OCI-LY7 (cell line): ENCODE data around the gene HSDL2. TPM values are rescaled to one million over a fixed set of nuclear protein-coding genes. Genes with fewer than 3 reads are reported as not detected.
"Not testable (repeated sequence)": the region's sequence is repeated elsewhere in the genome, so short reads cannot be mapped to it uniquely, and the experiment has no call there.

Source experiments
- BruUV-seq: library from RNA; stranded (reverse); fragments of 400-500 nt; replicated peaks from 2 replicates; lab custom pipeline; 2021; lab: Mats Ljungman, UMichigan
- CTCF ChIA-PET: fragments of 300-600 bp; sonication (Branson Sonifier 250); formaldehyde crosslinking; loops from one replicate; lab custom pipeline; 2022; ENCODE audit warnings: antibody characterized with exemption; ENCODE audit not compliant: unreplicated experiment; lab: Charles Lee
- POLR2A ChIA-PET: fragments of 300-600 bp; sonication (Branson Sonifier 250); formaldehyde crosslinking; loops from one replicate; lab custom pipeline; 2022; ENCODE audit warnings: antibody characterized with exemption; lab: Charles Lee
- DNase-seq: peaks from one replicate; pipeline ENCODE4 v3.0.0-alpha.2; 2015; ENCODE audit warnings: low spot score
- H2AFZ ChIP-seq: fragments of 200-600 bp; sonication (generic), shearing (Covaris generic); 2 replicates; pipeline ENCODE4 v1.6.1; 2014; ENCODE audit warnings: mild to moderate bottlenecking, antibody characterized with exemption, low read length, moderate library complexity
- H3K27ac ChIP-seq: fragments of 200-600 bp; sonication (generic); 2 replicates; pipeline ENCODE4 v1.5.1; 2014; ENCODE audit warnings: mixed run types, low read depth, mild to moderate bottlenecking, moderate library complexity, low read length, inconsistent platforms; ENCODE audit not compliant: poor library complexity, severe bottlenecking
- H3K36me3 ChIP-seq: fragments of 200-600 bp; sonication (generic); 2 replicates; pipeline ENCODE4 v1.6.1; 2014; ENCODE audit warnings: mild to moderate bottlenecking, antibody characterized with exemption, low read length, moderate library complexity, mixed read lengths; ENCODE audit not compliant: insufficient read depth
- H3K4me1 ChIP-seq: fragments of 200-600 bp; sonication (generic); 2 replicates; pipeline ENCODE4 v1.5.1; 2014; ENCODE audit warnings: mild to moderate bottlenecking, low read length; ENCODE audit not compliant: insufficient read depth, poor library complexity, severe bottlenecking
- H3K4me2 ChIP-seq: fragments of 200-600 bp; sonication (generic); 2 replicates; pipeline ENCODE4 v1.6.1; 2014; ENCODE audit warnings: mild to moderate bottlenecking, low read length
- H3K4me3 ChIP-seq: fragments of 200-600 bp; sonication (generic); 2 replicates; pipeline ENCODE4 v1.5.1; 2014; ENCODE audit warnings: mild to moderate bottlenecking, low read depth, low read length; ENCODE audit not compliant: poor library complexity, severe bottlenecking
- H3K79me2 ChIP-seq: fragments of 200-600 bp; sonication (generic); 2 replicates; pipeline ENCODE4 v1.6.1; 2016; ENCODE audit warnings: low read depth, mild to moderate bottlenecking, low read length, moderate library complexity, mixed read lengths; ENCODE audit not compliant: insufficient read depth
- H3K9me2 ChIP-seq: fragments of 200-600 bp; sonication (generic); 2 replicates; pipeline ENCODE4 v1.6.1; 2016; ENCODE audit warnings: mild to moderate bottlenecking, low read length, mixed read lengths; ENCODE audit not compliant: insufficient read depth
- H3K9me3 ChIP-seq: fragments of 200-600 bp; sonication (generic); 2 replicates; pipeline ENCODE4 v1.6.1; 2014; ENCODE audit warnings: mild to moderate bottlenecking, mixed run types, low read length, mixed read lengths
- H4K20me1 ChIP-seq: fragments of 200-600 bp; sonication (generic); 2 replicates; pipeline ENCODE4 v1.6.1; 2014; ENCODE audit warnings: mild to moderate bottlenecking, antibody characterized with exemption, low read length, moderate library complexity, mixed read lengths; ENCODE audit not compliant: insufficient read depth
- EZH2phosphoT487 ChIP-seq: fragments of 200-600 bp; sonication (generic); IDR thresholded peaks from 2 replicates; pipeline ENCODE4 v1.6.1; 2018; ENCODE audit warnings: low read depth, borderline replicate concordance, mild to moderate bottlenecking, mixed run types, antibody characterized with exemption, low read length, moderate library complexity, mixed read lengths
- intact Hi-C: fragments of 100-400 bp; cut with micrococcal nuclease; formaldehyde crosslinking; loops from one replicate; pipeline ENCODE4 v1.10.0; 2022; ENCODE audit not compliant: unreplicated experiment
- total RNA-seq, 2 experiments: library from RNA; depleted of rRNA in 1 of 2; stranded (reverse); fragments of >200 nt in 1 of 2; shearing (Covaris generic) in 1 of 2; gene quantifications; 2 replicates each; pipeline ENCODE4 v1.2.3, GENCODE V29; 2014 to 2022
- TF ChIP-seq, protein P1 (sequence below): fragments of 200-600 bp; sonication (generic); conservative IDR thresholded peaks from 2 replicates; pipeline ENCODE4 v1.5.1; 2014; ENCODE audit warnings: mild to moderate bottlenecking, antibody characterized with exemption, low read length, moderate library complexity, mixed read lengths

HSDL2 gene
- total RNA-seq, 2 experiments from 2014 or later, result 12.7 to 16.6 TPM

GRCh38 chr9:112364761-112365160 is 15.1 kb upstream of the HSDL2 start:
- Histone ChIP-seq H3K27ac (no peak overlapping the region), H3K79me2 (no peaks in the 10 kb centered on the region), H2AFZ (no peak overlapping the region), H4K20me1 (no peaks in the 10 kb centered on the region), H3K4me3 (no peak overlapping the region), H3K4me2 (no peak overlapping the region), H3K36me3 (no peaks in the 10 kb centered on the region), H3K9me3 (0 out of 2 replicates have a peak, but pooled peaks cover 6% of the 10 kb centered on the region), H3K4me1 (no peaks in the 10 kb centered on the region), H3K9me2 (no peaks in the 10 kb centered on the region)
- no peak for TF ChIP-seq EZH2phosphoT487
- TF ChIP-seq, protein P1, sequence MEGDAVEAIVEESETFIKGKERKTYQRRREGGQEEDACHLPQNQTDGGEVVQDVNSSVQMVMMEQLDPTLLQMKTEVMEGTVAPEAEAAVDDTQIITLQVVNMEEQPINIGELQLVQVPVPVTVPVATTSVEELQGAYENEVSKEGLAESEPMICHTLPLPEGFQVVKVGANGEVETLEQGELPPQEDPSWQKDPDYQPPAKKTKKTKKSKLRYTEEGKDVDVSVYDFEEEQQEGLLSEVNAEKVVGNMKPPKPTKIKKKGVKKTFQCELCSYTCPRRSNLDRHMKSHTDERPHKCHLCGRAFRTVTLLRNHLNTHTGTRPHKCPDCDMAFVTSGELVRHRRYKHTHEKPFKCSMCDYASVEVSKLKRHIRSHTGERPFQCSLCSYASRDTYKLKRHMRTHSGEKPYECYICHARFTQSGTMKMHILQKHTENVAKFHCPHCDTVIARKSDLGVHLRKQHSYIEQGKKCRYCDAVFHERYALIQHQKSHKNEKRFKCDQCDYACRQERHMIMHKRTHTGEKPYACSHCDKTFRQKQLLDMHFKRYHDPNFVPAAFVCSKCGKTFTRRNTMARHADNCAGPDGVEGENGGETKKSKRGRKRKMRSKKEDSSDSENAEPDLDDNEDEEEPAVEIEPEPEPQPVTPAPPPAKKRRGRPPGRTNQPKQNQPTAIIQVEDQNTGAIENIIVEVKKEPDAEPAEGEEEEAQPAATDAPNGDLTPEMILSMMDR, result no peak
- ChIA-PET CTCF (no interaction called here), POLR2A (interaction anchor here (0.6 kb wide), 1 partner anchor 244 kb away, joined by 3 read pairs; no protein-coding TSS in a partner anchor)
- DNase-seq, result no peak
- intact Hi-C loops, result loop anchor here (10.0 kb wide), 1 partner anchor 180 kb away; no protein-coding TSS in a partner anchor
- BruUV-seq, result no TSS peak

DNA sequence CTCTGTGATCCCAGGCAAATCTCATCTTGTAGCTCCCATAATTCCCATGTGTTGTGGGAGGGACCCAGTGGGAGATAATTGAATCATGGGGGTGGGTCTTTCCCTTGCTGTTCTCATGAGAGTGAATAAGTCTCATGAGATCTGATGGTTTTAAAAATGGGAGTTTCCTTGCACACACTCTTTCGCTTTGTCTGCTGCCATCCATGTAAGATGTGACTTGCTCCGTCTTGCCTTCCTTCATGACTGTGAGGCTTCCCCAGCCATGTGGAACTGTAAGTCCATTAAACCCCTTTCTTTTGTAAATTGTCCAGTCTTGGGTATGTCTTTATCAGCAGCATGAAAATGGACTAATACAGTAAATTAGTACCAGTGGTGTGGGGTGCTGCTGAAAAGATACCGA is 14.7 kb upstream of the HSDL2 start:
- H3K27ac ChIP-seq, CTCF ChIA-PET, H3K79me2 ChIP-seq, H3K4me3 ChIP-seq, DNase-seq, H3K4me2 ChIP-seq, BruUV-seq, H2AFZ ChIP-seq, H4K20me1 ChIP-seq, H3K9me2 ChIP-seq, H3K36me3 ChIP-seq, H3K9me3 ChIP-seq, H3K4me1 ChIP-seq: not testable (repeated sequence)
- POLR2A ChIA-PET, result interaction anchor here (0.6 kb wide), 1 partner anchor 245 kb away, joined by 3 read pairs; no protein-coding TSS in a partner anchor
- intact Hi-C loops, result loop anchor here (10.0 kb wide), 1 partner anchor 180 kb away; no protein-coding TSS in a partner anchor

DNA sequence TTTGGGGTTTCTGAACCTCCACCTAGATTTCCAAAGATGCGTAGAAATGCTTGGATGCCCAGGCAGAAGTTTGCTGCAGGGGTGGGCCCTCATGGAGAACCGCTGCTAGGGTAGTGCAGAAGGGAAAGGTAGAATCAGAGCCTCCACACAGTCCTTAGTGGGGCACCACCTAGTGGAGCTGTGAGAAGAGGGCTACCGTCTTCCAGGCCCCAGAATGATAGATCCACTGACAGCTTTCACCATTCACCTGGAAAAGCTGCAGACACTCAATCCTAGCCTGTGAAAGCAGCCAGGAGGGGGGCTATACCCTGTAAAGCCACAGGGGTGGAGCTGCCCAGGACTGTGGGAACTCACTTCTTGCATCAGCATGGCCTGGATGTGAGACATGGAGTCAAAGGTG is 13.3 kb upstream of the HSDL2 start:
- DNase-seq, result no peak
- H3K4me1 ChIP-seq, result no peaks in the 10 kb centered on the region
- H3K9me2 ChIP-seq, result no peaks in the 10 kb centered on the region
- H3K36me3 ChIP-seq, result no peaks in the 10 kb centered on the region
- TF ChIP-seq, protein P1, result peak; percentile 47
- no peak for TF ChIP-seq EZH2phosphoT487
- intact Hi-C loops, result loop anchor here (10.0 kb wide), 1 partner anchor 182 kb away; no protein-coding TSS in a partner anchor
- H3K4me2 ChIP-seq, result no peak overlapping the region
- no peak overlapping the region for H2AFZ ChIP-seq
- 0 out of 2 replicates have a peak, but pooled peaks cover 6% of the 10 kb centered on the region for H3K9me3 ChIP-seq
- H3K27ac ChIP-seq, result no peak overlapping the region
- H4K20me1 ChIP-seq, result no peaks in the 10 kb centered on the region
- POLR2A ChIA-PET, result interaction anchor here (0.6 to 1.7 kb wide), 2 partner anchors 13 to 215 kb away, joined by 6 read pairs; partner anchors contain the start of gene HSDL2
- H3K4me3 ChIP-seq, result no peak overlapping the region
- no TSS peak for BruUV-seq
- CTCF ChIA-PET, result no interaction called here
- no peaks in the 10 kb centered on the region for H3K79me2 ChIP-seq
